HepG2 (cell line): ENCODE measurements around the gene TMEM270. TPM values are rescaled to one million over a fixed set of nuclear protein-coding genes. Genes with fewer than 3 reads are reported as not detected.

Experiments
- ADNP ChIP-seq: sonication (generic); formaldehyde crosslinking; IDR thresholded peaks from 2 replicates; pipeline ENCODE4 v1.4.0; 2020; ENCODE audit warnings: missing genetic modification reagents
- AFF4 ChIP-seq: sonication (generic); formaldehyde crosslinking; IDR thresholded peaks from 2 replicates; pipeline ENCODE4 v1.4.0; 2020; ENCODE audit warnings: missing genetic modification reagents
- EZH2 ChIP-seq: conservative IDR thresholded peaks from 2 replicates; pipeline ENCODE4 v1.6.1; 2012; ENCODE audit warnings: mild to moderate bottlenecking, low read depth, low read length, moderate library complexity
- HMG20A ChIP-seq: IDR thresholded peaks from 2 replicates; pipeline ENCODE4 v1.6.1; 2016; ENCODE audit warnings: borderline replicate concordance
- HOXA5 ChIP-seq: sonication (generic); formaldehyde crosslinking; IDR thresholded peaks from 2 replicates; pipeline ENCODE4 v1.4.0; 2020; ENCODE audit warnings: missing genetic modification reagents
- MEIS2 ChIP-seq: sonication (generic); formaldehyde crosslinking; IDR thresholded peaks from 2 replicates; pipeline ENCODE4 v1.9.0; 2021; ENCODE audit warnings: mild to moderate bottlenecking, missing genetic modification reagents
- NPAS2 ChIP-seq: sonication (generic); formaldehyde crosslinking; IDR thresholded peaks from 2 replicates; pipeline ENCODE4 v1.8.0; 2022; ENCODE audit warnings: mild to moderate bottlenecking, missing genetic modification reagents, borderline replicate concordance
- RFXAP ChIP-seq: sonication (generic); formaldehyde crosslinking; IDR thresholded peaks from 2 replicates; pipeline ENCODE4 v1.4.0; 2020; ENCODE audit warnings: missing genetic modification reagents, borderline replicate concordance
- SIN3B ChIP-seq: fragments of 150-350 bp; IDR thresholded peaks from 2 replicates; pipeline ENCODE4 v1.6.1; 2014; ENCODE audit warnings: low read length
- SP4 ChIP-seq: sonication (generic); formaldehyde crosslinking; IDR thresholded peaks from 2 replicates; pipeline ENCODE4 v1.8.1; 2023; ENCODE audit warnings: mild to moderate bottlenecking, missing genetic modification reagents
- TMF1 ChIP-seq: sonication (generic); formaldehyde crosslinking; IDR thresholded peaks from 2 replicates; pipeline ENCODE4 v1.8.1; 2022; ENCODE audit warnings: low read depth, missing genetic modification reagents
- ZNF235 ChIP-seq: sonication (generic); formaldehyde crosslinking; IDR thresholded peaks from 2 replicates; pipeline ENCODE4 v1.8.1; 2023; ENCODE audit warnings: mild to moderate bottlenecking, missing genetic modification reagents, borderline replicate concordance
- ZNF432 ChIP-seq: sonication (generic); formaldehyde crosslinking; IDR thresholded peaks from 2 replicates; pipeline ENCODE4 v1.5.0; 2020; ENCODE audit warnings: missing genetic modification reagents, mild to moderate bottlenecking, borderline replicate concordance
- ZNF563 ChIP-seq: sonication (generic); formaldehyde crosslinking; IDR thresholded peaks from 2 replicates; pipeline ENCODE4 v1.8.0; 2022; ENCODE audit warnings: mild to moderate bottlenecking, moderate library complexity, missing genetic modification reagents
- ZNF737 ChIP-seq: sonication (generic); formaldehyde crosslinking; IDR thresholded peaks from 2 replicates; pipeline ENCODE4 v1.5.0; 2020; ENCODE audit warnings: missing genetic modification reagents, mild to moderate bottlenecking, borderline replicate concordance
- ZNF768 ChIP-seq: sonication (generic); formaldehyde crosslinking; IDR thresholded peaks from 2 replicates; pipeline ENCODE4 v1.4.0; 2020; ENCODE audit warnings: missing genetic modification reagents
- ZUFSP ChIP-seq: sonication (generic); formaldehyde crosslinking; IDR thresholded peaks from 2 replicates; pipeline ENCODE4 v1.9.0; 2021; ENCODE audit warnings: missing genetic modification reagents, mild to moderate bottlenecking, borderline replicate concordance
- polyA plus RNA-seq, 8 experiments: library from polyadenylated mRNA; depleted of rRNA in 3 of 8; stranded (reverse) in 7 of 8; unstranded in 1 of 8; fragments of >200 nt; fragmentation: Illumina TruSeq in 4 of 8; extraction: Trizol in 4 of 8; gene quantifications; 2 replicates each; pipeline versions ENCODE4 v1.2.1 to v1.2.3, GENCODE V29; 2011 to 2016; ENCODE audit warnings: low read depth in 4 of 8, missing spikeins in 1 of 8, mixed read lengths in 1 of 8; ENCODE audit not compliant: insufficient read depth in 1 of 8
- total RNA-seq, 5 experiments: library from RNA; depleted of rRNA; stranded (reverse); fragments of >200 nt; fragmentation: Illumina TruSeq; extraction: Trizol; gene quantifications; 2 replicates each; pipeline ENCODE4 v1.2.3, GENCODE V29; 2016; ENCODE audit warnings: low read depth in 1 of 5
- TF ChIP-seq, protein P1 (sequence below): sonication (generic); formaldehyde crosslinking; IDR thresholded peaks from 2 replicates; pipeline ENCODE4 v1.4.0; 2020; ENCODE audit warnings: mild to moderate bottlenecking, missing genetic modification reagents
- TF ChIP-seq, protein P2 (sequence below): IDR thresholded peaks from 2 replicates; pipeline ENCODE4 v1.6.1; 2016; ENCODE audit warnings: mild to moderate bottlenecking, missing biosample characterization, missing genetic modification reagents
- TF ChIP-seq, protein P3 (sequence below): sonication (generic); IDR thresholded peaks from 2 replicates; pipeline ENCODE4 v1.6.1; 2016; ENCODE audit warnings: low read depth, borderline replicate concordance

Gene TMEM270
- total and polyA plus RNA-seq, 2 of the 13 experiments (the other 11 are each of a cell fraction or from before 2014, with no cell fraction given): not detected

GRCh38 chr7:73830681-73831583 lies 30.0 kb upstream of the TMEM270 start, which contains the start of gene CLDN4 (continued):
- TF ChIP-seq AFF4 (CRISPR knock-in tag) (no peak; the same call in none of the 2 replicates), NPAS2 (CRISPR knock-in tag) (no peak), ZUFSP (CRISPR knock-in tag) (no peak), ZNF563 (no peak), ZNF235 (CRISPR knock-in tag) (no peak), SIN3B (no peak), HOXA5 (CRISPR knock-in tag) (no peak), ZNF737 (CRISPR knock-in tag) (no peak), ZNF768 (CRISPR knock-in tag) (peak; percentile 62; the same call in 1 of the 2 replicates), RFXAP (no peak), ADNP (no peak), TMF1 (no peak), EZH2 (no peak), ZNF432 (CRISPR knock-in tag) (no peak), SP4 (CRISPR knock-in tag) (peak; percentile 60), MEIS2 (CRISPR knock-in tag) (no peak), HMG20A (no peak)
- TF ChIP-seq, protein P1, sequence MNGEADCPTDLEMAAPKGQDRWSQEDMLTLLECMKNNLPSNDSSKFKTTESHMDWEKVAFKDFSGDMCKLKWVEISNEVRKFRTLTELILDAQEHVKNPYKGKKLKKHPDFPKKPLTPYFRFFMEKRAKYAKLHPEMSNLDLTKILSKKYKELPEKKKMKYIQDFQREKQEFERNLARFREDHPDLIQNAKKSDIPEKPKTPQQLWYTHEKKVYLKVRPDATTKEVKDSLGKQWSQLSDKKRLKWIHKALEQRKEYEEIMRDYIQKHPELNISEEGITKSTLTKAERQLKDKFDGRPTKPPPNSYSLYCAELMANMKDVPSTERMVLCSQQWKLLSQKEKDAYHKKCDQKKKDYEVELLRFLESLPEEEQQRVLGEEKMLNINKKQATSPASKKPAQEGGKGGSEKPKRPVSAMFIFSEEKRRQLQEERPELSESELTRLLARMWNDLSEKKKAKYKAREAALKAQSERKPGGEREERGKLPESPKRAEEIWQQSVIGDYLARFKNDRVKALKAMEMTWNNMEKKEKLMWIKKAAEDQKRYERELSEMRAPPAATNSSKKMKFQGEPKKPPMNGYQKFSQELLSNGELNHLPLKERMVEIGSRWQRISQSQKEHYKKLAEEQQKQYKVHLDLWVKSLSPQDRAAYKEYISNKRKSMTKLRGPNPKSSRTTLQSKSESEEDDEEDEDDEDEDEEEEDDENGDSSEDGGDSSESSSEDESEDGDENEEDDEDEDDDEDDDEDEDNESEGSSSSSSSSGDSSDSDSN (CRISPR knock-in tag): peak; percentile 64; the same call in 1 of the 2 replicates
- TF ChIP-seq, protein P2, sequence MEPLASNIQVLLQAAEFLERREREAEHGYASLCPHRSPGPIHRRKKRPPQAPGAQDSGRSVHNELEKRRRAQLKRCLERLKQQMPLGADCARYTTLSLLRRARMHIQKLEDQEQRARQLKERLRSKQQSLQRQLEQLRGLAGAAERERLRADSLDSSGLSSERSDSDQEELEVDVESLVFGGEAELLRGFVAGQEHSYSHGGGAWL (CRISPR knock-in tag): no peak; the same call in 1 of the 2 replicates
- TF ChIP-seq, protein P3, sequence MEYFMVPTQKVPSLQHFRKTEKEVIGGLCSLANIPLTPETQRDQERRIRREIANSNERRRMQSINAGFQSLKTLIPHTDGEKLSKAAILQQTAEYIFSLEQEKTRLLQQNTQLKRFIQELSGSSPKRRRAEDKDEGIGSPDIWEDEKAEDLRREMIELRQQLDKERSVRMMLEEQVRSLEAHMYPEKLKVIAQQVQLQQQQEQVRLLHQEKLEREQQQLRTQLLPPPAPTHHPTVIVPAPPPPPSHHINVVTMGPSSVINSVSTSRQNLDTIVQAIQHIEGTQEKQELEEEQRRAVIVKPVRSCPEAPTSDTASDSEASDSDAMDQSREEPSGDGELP: peak; percentile 62; the same call in 1 of the 2 replicates
